Brain microvascular endothelial cell (primary cell): ENCODE results near the gene PPP2R1B.

Experiments
- DNase-seq: peaks from one replicate; pipeline ENCODE4 v3.0.0-alpha.2; 2020
- H3K27ac ChIP-seq: fragments of 250-450 bp; sonication (Bioruptor Pico); 2 replicates; pipeline ENCODE4 v1.5.1; 2020; ENCODE audit warnings: mild to moderate bottlenecking, moderate library complexity
- H3K27me3 ChIP-seq: fragments of 250-450 bp; sonication (Bioruptor Pico); replicated peaks from 2 replicates; pipeline ENCODE4 v1.5.1; 2020; ENCODE audit warnings: mild to moderate bottlenecking
- H3K36me3 ChIP-seq: fragments of 250-450 bp; sonication (Bioruptor Pico); replicated peaks from 2 replicates; pipeline ENCODE4 v1.5.1; 2020; ENCODE audit warnings: mild to moderate bottlenecking
- H3K4me3 ChIP-seq: 2 replicates; pipeline ENCODE4 v1.5.1; 2011; ENCODE audit warnings: low read depth, mild to moderate bottlenecking, control low read depth, low read length, moderate library complexity
- CTCF ChIP-seq: IDR thresholded peaks from 2 replicates; pipeline ENCODE4 v1.5.1; 2011; ENCODE audit warnings: low read depth, mild to moderate bottlenecking, moderate library complexity, low read length, control low read depth, inconsistent platforms; ENCODE audit errors: missing control alignments
- in situ Hi-C: cut with HindIII; loops from 2 replicates; pipeline ENCODE4 v1.10.0; 2017; ENCODE audit warnings: low sequenced_read_pairs, low pct_ligation_motif_present

Gene PPP2R1B

GRCh38 chr11:111698852-111699559, 67.2 kb downstream of the PPP2R1B start:
- H3K27me3 ChIP-seq: no peaks in the 10 kb centered on the region
- H3K4me3 ChIP-seq: no peak overlapping the region
- DNase-seq: no peak
- in situ Hi-C loops: no loop called here
- no peak for TF ChIP-seq CTCF
- peaks cover 6% of the 10 kb centered on the region for H3K36me3 ChIP-seq
- H3K27ac ChIP-seq: peak overlapping the region; percentile 26

- Histone ChIP-seq H3K4me3 (no peak overlapping the region), H3K36me3 (peaks cover 2% of the 10 kb centered on the region), H3K27me3 (no peaks in the 10 kb centered on the region), H3K27ac (no peak overlapping the region)
- DNase-seq: no peak
- in situ Hi-C loops: no loop called here
- TF ChIP-seq CTCF: no peak
These were observed 68.2 kb downstream of the PPP2R1B start for GRCh38 chr11:111697933-111698371.

GRCh38 chr11:111696556-111696955, 69.6 kb downstream of the PPP2R1B start:
- peak overlapping the region; percentile 77 for H3K27ac ChIP-seq
- H3K36me3 ChIP-seq: no peaks in the 10 kb centered on the region
- no peak for TF ChIP-seq CTCF
- peak; percentile 20 for DNase-seq
- H3K4me3 ChIP-seq: no peak overlapping the region
- in situ Hi-C loops: no loop called here
- H3K27me3 ChIP-seq: no peaks in the 10 kb centered on the region

GRCh38 chr11:111694851-111695250, 71.3 kb downstream of the PPP2R1B start:
- Histone ChIP-seq H3K36me3 (no peaks in the 10 kb centered on the region), H3K27ac (peak overlapping the region; percentile 77), H3K27me3 (no peaks in the 10 kb centered on the region), H3K4me3 (no peak overlapping the region)
- TF ChIP-seq CTCF: no peak
- in situ Hi-C loops: no loop called here
- DNase-seq: peak; percentile 96

GRCh38 chr11:111693224-111693937, 72.8 kb downstream of the PPP2R1B start:
- no peak for DNase-seq
- Histone ChIP-seq H3K27ac (peak overlapping the region; percentile 77), H3K4me3 (no peak overlapping the region), H3K27me3 (no peaks in the 10 kb centered on the region), H3K36me3 (peaks cover under 1% of the 10 kb centered on the region)
- no peak for TF ChIP-seq CTCF
- in situ Hi-C loops: no loop called here
